Measurements from ENCODE around the gene CCT7. TPM values are rescaled to one million over a fixed set of nuclear protein-coding genes. Genes with fewer than 3 reads are reported as not detected.

CCT7 gene
- total RNA-seq, 1 experiment from 2014 or later: 538 TPM

- CTCF ChIA-PET: no interaction called here
- no peak overlapping the region for H3K9ac ChIP-seq (ENCODE audit: low read length)
These were observed 31.4 kb downstream of the CCT7 start for GRCh38 chr2:73265298-73266060.

GRCh38 chr2:73266061-73266901 lies 32.2 kb downstream of the CCT7 start:
- H3K36me3 ChIP-seq (ENCODE audit: low read depth, low read length): no peaks in the 10 kb centered on the region
- H3K79me2 ChIP-seq (ENCODE audit: low read length): 0 out of 2 replicates have a peak, but pooled peaks cover 4% of the 10 kb centered on the region
- ChIA-PET POLR2A (ENCODE audit: unreplicated experiment) (no interaction called here), CTCF (no interaction called here)
- H3K4me2 ChIP-seq (ENCODE audit: low read length): no peak overlapping the region
- H3K27me3 ChIP-seq (ENCODE audit: low read length): no peaks in the 10 kb centered on the region
- TF ChIP-seq CTCF (conservative IDR thresholded peaks at IDR 0.05; ENCODE audit: low read depth, low read length) (no peak), EZH2phosphoT487 (IDR thresholded peaks at IDR 0.05; ENCODE audit: borderline replicate concordance, low read length) (no peak), EZH2 (IDR thresholded peaks at IDR 0.05; ENCODE audit: low read length, unreplicated experiment) (no peak)
- no peaks in the 10 kb centered on the region for H3K9me2 ChIP-seq (replicated peaks; ENCODE audit: low read length)
- intact Hi-C loops (cut with micrococcal nuclease): no loop called here
- no peaks in the 10 kb centered on the region for H3K9me3 ChIP-seq (ENCODE audit: low read length)
- H2AFZ ChIP-seq (ENCODE audit: low read length): no peak overlapping the region
- H3F3A ChIP-seq (ENCODE audit: low read length, unreplicated experiment): no peaks in the 10 kb centered on the region
- DNase-seq: no peak
- no peak for ATAC-seq
- 0 out of 2 replicates have a peak, but pooled peaks cover 4% of the 10 kb centered on the region for H3K4me1 ChIP-seq (ENCODE audit: insufficient read depth, low read length)
- no peaks in the 10 kb centered on the region; the same call in 1 of the 2 replicates for H4K20me1 ChIP-seq (ENCODE audit: low read length)
- no peak overlapping the region for H3K4me3 ChIP-seq (ENCODE audit: low read length)
- no peak overlapping the region for H3K9ac ChIP-seq (ENCODE audit: low read length)
- no TSS peak for BruUV-seq (replicated peaks)
- H3K27ac ChIP-seq (ENCODE audit: low read length): no peak overlapping the region

More at GRCh38 chr2:73265298-73266060, 31.4 kb downstream of the CCT7 start:
- no peaks in the 10 kb centered on the region for H3K9me2 ChIP-seq (replicated peaks; ENCODE audit: low read length)
- no peak for ATAC-seq
- no peaks in the 10 kb centered on the region for H3F3A ChIP-seq (ENCODE audit: low read length, unreplicated experiment)
- no peak overlapping the region for H3K27ac ChIP-seq (ENCODE audit: low read length)
- 0 out of 2 replicates have a peak, but pooled peaks cover 4% of the 10 kb centered on the region for H3K79me2 ChIP-seq (ENCODE audit: low read length)
- H3K4me1 ChIP-seq (ENCODE audit: insufficient read depth, low read length): 0 out of 2 replicates have a peak, but pooled peaks cover 4% of the 10 kb centered on the region
- H3K4me3 ChIP-seq (ENCODE audit: low read length): no peak overlapping the region
- BruUV-seq (replicated peaks): no TSS peak
- no peak for DNase-seq
- TF ChIP-seq CTCF (conservative IDR thresholded peaks at IDR 0.05; ENCODE audit: low read depth, low read length): no peak
- no peak for TF ChIP-seq EZH2phosphoT487 (IDR thresholded peaks at IDR 0.05; ENCODE audit: borderline replicate concordance, low read length)
- no peak for TF ChIP-seq EZH2 (IDR thresholded peaks at IDR 0.05; ENCODE audit: low read length, unreplicated experiment)
- H3K36me3 ChIP-seq (ENCODE audit: low read depth, low read length): no peaks in the 10 kb centered on the region
- no peaks in the 10 kb centered on the region; the same call in 1 of the 2 replicates for H4K20me1 ChIP-seq (ENCODE audit: low read length)
- H3K9me3 ChIP-seq (ENCODE audit: low read length): no peaks in the 10 kb centered on the region
- no peaks in the 10 kb centered on the region for H3K27me3 ChIP-seq (ENCODE audit: low read length)
- intact Hi-C loops (cut with micrococcal nuclease): no loop called here
- POLR2A ChIA-PET (ENCODE audit: unreplicated experiment): no interaction called here
- H2AFZ ChIP-seq (ENCODE audit: low read length): no peak overlapping the region
- no peak overlapping the region for H3K4me2 ChIP-seq (ENCODE audit: low read length)

Data from PC-3 (cell line).